ENCODE data around the gene GAPDHS.
A peak's percentile ranks its signal among the peaks of the same experiment; 100 is the strongest.

GAPDHS gene

GRCh38 chr19:35543280-35544109, 10.2 kb downstream of the GAPDHS start:
- no peak for TF ChIP-seq POLR2AphosphoS5 (IDR thresholded peaks at IDR 0.05; ENCODE audit: low read depth, low read length)
- no peak for TF ChIP-seq TAF1 (IDR thresholded peaks at IDR 0.05; ENCODE audit: borderline replicate concordance, low read depth, low read length)
- TF ChIP-seq POLR2A (IDR thresholded peaks at IDR 0.05; ENCODE audit: low read depth, low read length), result no peak
- no peak for DNase-seq (ENCODE audit: insufficient read length)
- FAIRE-seq, result no peak

- peak; percentile 53 for FAIRE-seq
- TF ChIP-seq POLR2AphosphoS5 (IDR thresholded peaks at IDR 0.05; ENCODE audit: low read depth, low read length) (no peak), POLR2A (IDR thresholded peaks at IDR 0.05; ENCODE audit: low read depth, low read length) (no peak)
Measured at GRCh38 chr19:35544110-35544802, 11.0 kb downstream of the GAPDHS start.

GRCh38 chr19:35545001-35545854, 12.0 kb downstream of the GAPDHS start, which contains the start of gene TMEM147:
Gene TMEM147 (plus strand): TSS chr19:35545626. CDS start chr19:35545740, 114 bp downstream.
- FAIRE-seq (peak; percentile 89), DNase-seq (ENCODE audit: insufficient read length) (peak; percentile 100)
- TF ChIP-seq POLR2A (IDR thresholded peaks at IDR 0.05; ENCODE audit: low read depth, low read length), result peak; percentile 85
- TF ChIP-seq TAF1 (IDR thresholded peaks at IDR 0.05; ENCODE audit: borderline replicate concordance, low read depth, low read length), result 0 out of 2 replicates have a peak, but pooled peaks have one; percentile 29
- peak; percentile 77 for TF ChIP-seq POLR2AphosphoS5 (IDR thresholded peaks at IDR 0.05; ENCODE audit: low read depth, low read length)

More at GRCh38 chr19:35544110-35544802, 11.0 kb downstream of the GAPDHS start:
- DNase-seq (ENCODE audit: insufficient read length), result no peak

- FAIRE-seq (no peak), DNase-seq (ENCODE audit: insufficient read length) (peak; percentile 71)
- TF ChIP-seq TAF1 (IDR thresholded peaks at IDR 0.05; ENCODE audit: borderline replicate concordance, low read depth, low read length), result no peak
- TF ChIP-seq POLR2A (IDR thresholded peaks at IDR 0.05; ENCODE audit: low read depth, low read length), result no peak
- TF ChIP-seq POLR2AphosphoS5 (IDR thresholded peaks at IDR 0.05; ENCODE audit: low read depth, low read length), result no peak
Measured at GRCh38 chr19:35545855-35546381, 12.7 kb downstream of the GAPDHS start.

- FAIRE-seq (peak; percentile 33), DNase-seq (ENCODE audit: insufficient read length) (no peak)
- no peak for TF ChIP-seq POLR2AphosphoS5 (IDR thresholded peaks at IDR 0.05; ENCODE audit: low read depth, low read length)
- TF ChIP-seq TAF1 (IDR thresholded peaks at IDR 0.05; ENCODE audit: borderline replicate concordance, low read depth, low read length), result no peak
- TF ChIP-seq POLR2A (IDR thresholded peaks at IDR 0.05; ENCODE audit: low read depth, low read length), result no peak
Measured at GRCh38 chr19:35546532-35546931, 13.3 kb downstream of the GAPDHS start.

- no peak; the same call in 1 of the 2 replicates for TF ChIP-seq POLR2A (IDR thresholded peaks at IDR 0.05; ENCODE audit: low read depth, low read length)
- no peak for TF ChIP-seq TAF1 (IDR thresholded peaks at IDR 0.05; ENCODE audit: borderline replicate concordance, low read depth, low read length)
- no peak for TF ChIP-seq POLR2AphosphoS5 (IDR thresholded peaks at IDR 0.05; ENCODE audit: low read depth, low read length)
- FAIRE-seq (peak; percentile 86), DNase-seq (ENCODE audit: insufficient read length) (peak; percentile 73)
Measured at GRCh38 chr19:35549174-35549788, 16.0 kb downstream of the GAPDHS start.

- DNase-seq (ENCODE audit: insufficient read length) (no peak), FAIRE-seq (no peak)
- TF ChIP-seq POLR2A (IDR thresholded peaks at IDR 0.05; ENCODE audit: low read depth, low read length), result no peak
- no peak for TF ChIP-seq TAF1 (IDR thresholded peaks at IDR 0.05; ENCODE audit: borderline replicate concordance, low read depth, low read length)
- no peak for TF ChIP-seq POLR2AphosphoS5 (IDR thresholded peaks at IDR 0.05; ENCODE audit: low read depth, low read length)
Measured at GRCh38 chr19:35549879-35550523, 16.7 kb downstream of the GAPDHS start.

- no peak for DNase-seq (ENCODE audit: insufficient read length)
- TF ChIP-seq POLR2A (IDR thresholded peaks at IDR 0.05; ENCODE audit: low read depth, low read length) (no peak), POLR2AphosphoS5 (IDR thresholded peaks at IDR 0.05; ENCODE audit: low read depth, low read length) (no peak), TAF1 (IDR thresholded peaks at IDR 0.05; ENCODE audit: borderline replicate concordance, low read depth, low read length) (no peak)
- no peak for FAIRE-seq
Measured at GRCh38 chr19:35551091-35551810, 18.0 kb downstream of the GAPDHS start.

GRCh38 chr19:35552534-35553384, 19.5 kb downstream of the GAPDHS start:
- no peak for TF ChIP-seq TAF1 (IDR thresholded peaks at IDR 0.05; ENCODE audit: borderline replicate concordance, low read depth, low read length)
- TF ChIP-seq POLR2AphosphoS5 (IDR thresholded peaks at IDR 0.05; ENCODE audit: low read depth, low read length), result no peak
- TF ChIP-seq POLR2A (IDR thresholded peaks at IDR 0.05; ENCODE audit: low read depth, low read length), result no peak
- no peak for FAIRE-seq
- DNase-seq (ENCODE audit: insufficient read length), result no peak

All from GM12892 (cell line).